ENCODE measurements around the gene NGDN. TPM values are rescaled to one million over a fixed set of nuclear protein-coding genes. Genes with fewer than 3 reads are reported as not detected.

The NGDN gene
- total and polyA plus RNA-seq, 5 donors = 19.3 to 26.8 (median 22.1) TPM

GRCh38 chr14:23512156-23512555, 42.7 kb downstream of the NGDN start:
- ATAC-seq (no peak), DNase-seq (no peak)
- no peak overlapping the region for H3K4me3 ChIP-seq (ENCODE audit: low read length)
- no peaks in the 10 kb centered on the region for H3K9me3 ChIP-seq (ENCODE audit: control insufficient read depth, low read length)
- no peaks in the 10 kb centered on the region for H3K27me3 ChIP-seq (ENCODE audit: control insufficient read depth, insufficient read depth)
- no peaks in the 10 kb centered on the region for H3K4me1 ChIP-seq (ENCODE audit: control insufficient read depth, insufficient read depth, low read length)
- WGBS = 56% methylated on average over 13 of the region's 13 CpGs
- intact Hi-C loops (cut with DNase I) = no loop called here
- H3K27ac ChIP-seq (ENCODE audit: low read length) = no peak overlapping the region

GRCh38 chr14:23513005-23513817, 43.7 kb downstream of the NGDN start:
- no peak overlapping the region for H3K4me3 ChIP-seq (ENCODE audit: low read length)
- intact Hi-C loops (cut with DNase I) = no loop called here
- H3K9me3 ChIP-seq (ENCODE audit: control insufficient read depth, low read length) = no peaks in the 10 kb centered on the region
- no peaks in the 10 kb centered on the region for H3K4me1 ChIP-seq (ENCODE audit: control insufficient read depth, insufficient read depth, low read length)
- no peak for ATAC-seq
- no peak for DNase-seq
- WGBS = 88% methylated on average over 25 of the region's 25 CpGs
- H3K27me3 ChIP-seq (ENCODE audit: control insufficient read depth, insufficient read depth) = no peaks in the 10 kb centered on the region
- H3K27ac ChIP-seq (ENCODE audit: low read length) = no peak overlapping the region

- H3K4me3 ChIP-seq (ENCODE audit: low read length) = no peak overlapping the region
- intact Hi-C loops (cut with DNase I) = no loop called here
- no peak for DNase-seq
These were observed 44.5 kb downstream of the NGDN start for GRCh38 chr14:23513818-23514643.

GRCh38 chr14:23514644-23514957, 45.1 kb downstream of the NGDN start:
- Histone ChIP-seq H3K4me1 (ENCODE audit: control insufficient read depth, insufficient read depth, low read length) (no peaks in the 10 kb centered on the region), H3K9me3 (ENCODE audit: control insufficient read depth, low read length) (no peaks in the 10 kb centered on the region), H3K27me3 (ENCODE audit: control insufficient read depth, insufficient read depth) (no peaks in the 10 kb centered on the region), H3K27ac (ENCODE audit: low read length) (no peak overlapping the region), H3K4me3 (ENCODE audit: low read length) (no peak overlapping the region)
- ATAC-seq = peak in 1 of 2 donors; percentile 10
- intact Hi-C loops (cut with DNase I) = no loop called here
- no peak for DNase-seq
- WGBS = 59% methylated on average over 3 of the region's 3 CpGs

More at GRCh38 chr14:23513818-23514643, 44.5 kb downstream of the NGDN start:
- Histone ChIP-seq H3K4me1 (ENCODE audit: control insufficient read depth, insufficient read depth, low read length) (no peaks in the 10 kb centered on the region), H3K27me3 (ENCODE audit: control insufficient read depth, insufficient read depth) (no peaks in the 10 kb centered on the region), H3K27ac (ENCODE audit: low read length) (no peak overlapping the region), H3K9me3 (ENCODE audit: control insufficient read depth, low read length) (no peaks in the 10 kb centered on the region)
- ATAC-seq = no peak
- 85% methylated on average over 8 of the region's 8 CpGs for WGBS

- 82% methylated on average over 6 of the region's 6 CpGs for WGBS
- H3K27ac ChIP-seq (ENCODE audit: low read length) = no peak overlapping the region
- no peaks in the 10 kb centered on the region for H3K9me3 ChIP-seq (ENCODE audit: control insufficient read depth, low read length)
- no peak overlapping the region for H3K4me3 ChIP-seq (ENCODE audit: low read length)
- no peaks in the 10 kb centered on the region for H3K4me1 ChIP-seq (ENCODE audit: control insufficient read depth, insufficient read depth, low read length)
- no peaks in the 10 kb centered on the region for H3K27me3 ChIP-seq (ENCODE audit: control insufficient read depth, insufficient read depth)
- intact Hi-C loops (cut with DNase I) = no loop called here
- ATAC-seq (no peak), DNase-seq (no peak)
These were observed 48.3 kb downstream of the NGDN start for GRCh38 chr14:23517650-23518326.

GRCh38 chr14:23518709-23519108, 49.2 kb downstream of the NGDN start:
- no peak for ATAC-seq

GRCh38 chr14:23520899-23521533, 51.5 kb downstream of the NGDN start:
- intact Hi-C loops (cut with DNase I) = no loop called here
- DNase-seq = no peak
- WGBS = 84% methylated on average over 14 of the region's 14 CpGs
- H3K27me3 ChIP-seq (ENCODE audit: control insufficient read depth, insufficient read depth) = no peaks in the 10 kb centered on the region
- H3K9me3 ChIP-seq (ENCODE audit: control insufficient read depth, low read length) = no peaks in the 10 kb centered on the region
- ATAC-seq = no peak
- no peaks in the 10 kb centered on the region for H3K4me1 ChIP-seq (ENCODE audit: control insufficient read depth, insufficient read depth, low read length)
- no peak overlapping the region for H3K27ac ChIP-seq (ENCODE audit: low read length)
- no peak overlapping the region for H3K4me3 ChIP-seq (ENCODE audit: low read length)

More at GRCh38 chr14:23518709-23519108, 49.2 kb downstream of the NGDN start:
- intact Hi-C loops (cut with DNase I) = no loop called here
- Histone ChIP-seq H3K27me3 (ENCODE audit: control insufficient read depth, insufficient read depth) (no peaks in the 10 kb centered on the region), H3K4me3 (ENCODE audit: low read length) (no peak overlapping the region), H3K9me3 (ENCODE audit: control insufficient read depth, low read length) (no peaks in the 10 kb centered on the region), H3K4me1 (ENCODE audit: control insufficient read depth, insufficient read depth, low read length) (no peaks in the 10 kb centered on the region), H3K27ac (ENCODE audit: low read length) (no peak overlapping the region)
- WGBS = 68% methylated on average over 4 of the region's 4 CpGs
- DNase-seq = no peak

- Histone ChIP-seq H3K4me1 (ENCODE audit: control insufficient read depth, insufficient read depth, low read length) (no peaks in the 10 kb centered on the region), H3K4me3 (ENCODE audit: low read length) (no peak overlapping the region), H3K9me3 (ENCODE audit: control insufficient read depth, low read length) (no peaks in the 10 kb centered on the region), H3K27me3 (ENCODE audit: control insufficient read depth, insufficient read depth) (no peaks in the 10 kb centered on the region), H3K27ac (ENCODE audit: low read length) (no peak overlapping the region)
- WGBS = 81% methylated on average over 20 of the region's 20 CpGs
- DNase-seq (no peak), ATAC-seq (no peak)
- intact Hi-C loops (cut with DNase I) = no loop called here
These were observed 52.5 kb downstream of the NGDN start for GRCh38 chr14:23521785-23522640.

- intact Hi-C loops (cut with DNase I) = no loop called here
- ATAC-seq (no peak), DNase-seq (no peak)
- no peaks in the 10 kb centered on the region for H3K4me1 ChIP-seq (ENCODE audit: control insufficient read depth, insufficient read depth, low read length)
- no peak overlapping the region for H3K4me3 ChIP-seq (ENCODE audit: low read length)
- no peaks in the 10 kb centered on the region for H3K27me3 ChIP-seq (ENCODE audit: control insufficient read depth, insufficient read depth)
- 89% methylated on average over 9 of the region's 9 CpGs for WGBS
- no peaks in the 10 kb centered on the region for H3K9me3 ChIP-seq (ENCODE audit: control insufficient read depth, low read length)
- H3K27ac ChIP-seq (ENCODE audit: low read length) = no peak overlapping the region
These were observed 53.2 kb downstream of the NGDN start for GRCh38 chr14:23522643-23523198.

Data from right cardiac atrium (tissue), 5 donors.